Endothelial cell of umbilical vein (primary cell): Measurements from ENCODE around the gene HTRA1. TPM values are rescaled to one million over a fixed set of nuclear protein-coding genes. Genes with fewer than 3 reads are reported as not detected.
A peak's percentile ranks its signal among the peaks of the same experiment; 100 is the strongest.

Source experiments
- BruUV-seq: library from RNA; stranded (reverse); fragments of 400-500 nt; replicated peaks from 2 replicates; lab custom pipeline; 2021; lab: Mats Ljungman, UMichigan
- CTCF ChIA-PET: fragments of 300-600, 350-600 bp; sonication (Branson Sonifier 250); formaldehyde crosslinking; loops from one replicate; lab custom pipeline; 2021; ENCODE audit warnings: antibody characterized with exemption, inconsistent platforms; lab: Charles Lee
- POLR2A ChIA-PET: fragments of 300-600, 350-600 bp; sonication (Branson Sonifier 250); formaldehyde crosslinking; loops from one replicate; lab custom pipeline; 2021; ENCODE audit warnings: antibody characterized with exemption, inconsistent platforms; lab: Charles Lee
- DNase-seq: peaks from one replicate; pipeline ENCODE4 v3.0.0-alpha.2; 2011; ENCODE audit warnings: low read depth, low spot score
- FAIRE-seq: peaks from 2 replicates; lab custom pipeline; 2011; peaks lifted over from hg19 to GRCh38; lab: Jason Lieb, UNC
- H2AFZ ChIP-seq: 2 replicates; pipeline ENCODE4 v1.6.0; 2012; ENCODE audit warnings: low read depth, low read length, control low read depth, inconsistent platforms
- H3K27ac ChIP-seq: 2 replicates; pipeline ENCODE4 v1.5.1; 2011; ENCODE audit warnings: low read depth, mild to moderate bottlenecking, control low read depth, low read length, moderate library complexity; ENCODE audit not compliant: insufficient read depth
- H3K27me3 ChIP-seq, 2 experiments: 2 replicates each; pipeline versions ENCODE4 v1.6.0 to v1.6.1; 2011; ENCODE audit warnings: low read length in 2 of 2, mixed read lengths in 1 of 2; ENCODE audit not compliant: control insufficient read depth in 2 of 2, insufficient read depth in 2 of 2
- H3K36me3 ChIP-seq, 2 experiments: 2 replicates in 1 of 2; 3 replicates in 1 of 2; pipeline ENCODE4 v1.5.1; 2011; ENCODE audit warnings: low read length in 2 of 2, mild to moderate bottlenecking in 1 of 2, moderate library complexity in 1 of 2; ENCODE audit not compliant: control insufficient read depth in 2 of 2, insufficient read depth in 2 of 2; ENCODE audit errors: extremely low read depth in 1 of 2
- H3K4me1 ChIP-seq: 3 replicates; pipeline ENCODE4 v1.5.1; 2011; ENCODE audit warnings: mild to moderate bottlenecking, low read length; ENCODE audit not compliant: control insufficient read depth, insufficient read depth; ENCODE audit errors: extremely low read depth
- H3K4me2 ChIP-seq: 2 replicates; pipeline ENCODE4 v1.6.1; 2011; ENCODE audit warnings: low read length, control low read depth, mixed read lengths; ENCODE audit not compliant: insufficient read depth
- H3K4me3 ChIP-seq, 3 experiments: fragments of 200-600 bp in 1 of 3; sonication (generic), shearing (Covaris generic) in 1 of 3; replicated peaks in 1 of 3; 2 replicates each; pipeline ENCODE4 v1.5.1; 2011 to 2016; ENCODE audit warnings: control low read depth in 3 of 3, low read length in 3 of 3, mild to moderate bottlenecking in 2 of 3, inconsistent platforms in 1 of 3, low read depth in 1 of 3, moderate library complexity in 1 of 3; ENCODE audit not compliant: insufficient read depth in 1 of 3
- H3K79me2 ChIP-seq: 2 replicates; pipeline ENCODE4 v1.6.0; 2012; ENCODE audit warnings: low read length, inconsistent platforms; ENCODE audit not compliant: control insufficient read depth, insufficient read depth
- H3K9ac ChIP-seq: replicated peaks from 2 replicates; pipeline ENCODE3; 2011; ENCODE audit warnings: low read length, control low read depth; ENCODE audit not compliant: insufficient read depth; ENCODE audit errors: extremely low read depth
- H3K9me1 ChIP-seq: replicated peaks from 3 replicates; pipeline ENCODE4 v1.6.0; 2011; ENCODE audit warnings: mild to moderate bottlenecking, low read length; ENCODE audit not compliant: control insufficient read depth, insufficient read depth; ENCODE audit errors: extremely low read depth
- H3K9me3 ChIP-seq: replicated peaks from 2 replicates; pipeline ENCODE4 v1.5.1; 2012; ENCODE audit warnings: low read length, inconsistent platforms; ENCODE audit not compliant: control insufficient read depth, insufficient read depth
- H4K20me1 ChIP-seq: replicated peaks from 2 replicates; pipeline ENCODE3; 2011; ENCODE audit warnings: mild to moderate bottlenecking, low read length; ENCODE audit not compliant: control insufficient read depth, insufficient read depth; ENCODE audit errors: extremely low read depth
- CTCF ChIP-seq, 2 donors: IDR thresholded peaks; 1 replicate in 1 of 2; 2 replicates in 1 of 2; pipeline ENCODE4 v1.5.1; 2011; ENCODE audit warnings: low read length in 2 of 2, mild to moderate bottlenecking in 2 of 2, moderate library complexity in 2 of 2, control low read depth in 1 of 2, inconsistent platforms in 1 of 2, low read depth in 1 of 2; ENCODE audit not compliant: insufficient read depth in 1 of 2; ENCODE audit errors: extremely low read depth in 1 of 2
- EZH2 ChIP-seq: IDR thresholded peaks from 2 replicates; pipeline ENCODE4 v1.6.1; 2012; ENCODE audit warnings: borderline replicate concordance, low read depth, mild to moderate bottlenecking, moderate library complexity, low read length, inconsistent platforms; ENCODE audit not compliant: severe bottlenecking
- FOS ChIP-seq: IDR thresholded peaks from 2 replicates; pipeline ENCODE4 v1.6.1; 2011; ENCODE audit warnings: mild to moderate bottlenecking, low read length, moderate library complexity, borderline replicate concordance; ENCODE audit not compliant: insufficient read depth
- GATA2 ChIP-seq: IDR thresholded peaks from 2 replicates; pipeline ENCODE4 v1.7.0; 2011; ENCODE audit warnings: low read depth, mild to moderate bottlenecking, moderate library complexity, mixed read lengths, low read length; ENCODE audit not compliant: insufficient read length, insufficient read depth
- JUN ChIP-seq: IDR thresholded peaks from 2 replicates; pipeline ENCODE4 v1.6.1; 2011; ENCODE audit warnings: borderline replicate concordance, low read depth; ENCODE audit not compliant: insufficient read length, insufficient read depth
- MAX ChIP-seq: IDR thresholded peaks from 2 replicates; pipeline ENCODE4 v1.6.1; 2011; ENCODE audit not compliant: insufficient read depth, insufficient read length
- MYC ChIP-seq: IDR thresholded peaks from one replicate; pipeline ENCODE4 v1.6.1; 2011; ENCODE audit warnings: mild to moderate bottlenecking, low read depth, low read length
- POLR2A ChIP-seq: IDR thresholded peaks from 2 replicates; pipeline ENCODE4 v1.6.1; 2012; ENCODE audit warnings: low read depth, mild to moderate bottlenecking, control low read depth, low read length
- POLR2AphosphoS5 ChIP-seq: IDR thresholded peaks from 2 replicates; pipeline ENCODE4 v1.6.1; 2012; ENCODE audit warnings: low read depth, mild to moderate bottlenecking, control low read depth, low read length, moderate library complexity; ENCODE audit not compliant: insufficient read depth
- dilution Hi-C: fragments of 300-500 bp; cut with MboI; formaldehyde crosslinking; loops from one replicate; pipeline ENCODE4 v1.15.0; 2019; ENCODE audit warnings: low sequenced_read_pairs; ENCODE audit not compliant: extremely low pct_ligation_motif_present
- intact Hi-C: fragments of 100-400 bp; cut with micrococcal nuclease; formaldehyde crosslinking; loops from one replicate; pipeline ENCODE4 v1.10.0; 2022
- polyA plus RNA-seq, 4 experiments: library from polyadenylated mRNA; depleted of rRNA in 3 of 4; stranded (reverse) in 3 of 4; unstranded in 1 of 4; fragments of >200 nt; gene quantifications; 2 replicates each; pipeline versions ENCODE4 v1.2.1 to v1.2.3, GENCODE V29; 2011 to 2012; ENCODE audit warnings: missing spikeins in 1 of 4
- total RNA-seq: library from RNA; stranded (reverse); gene quantifications from 2 replicates; pipeline ENCODE4 v1.2.3, GENCODE V29; 2021

HTRA1 gene
- total and polyA plus RNA-seq, 2 donors (not counting 3 experiments of a cell fraction or from before 2014, with no cell fraction given): 192 to 270 TPM

GRCh38 chr10:122441961-122442360 lies 19.4 kb upstream of the HTRA1 start:
- peak overlapping the region; percentile 17 for H2AFZ ChIP-seq
- H3K4me2 ChIP-seq: no peak overlapping the region
- dilution Hi-C loops (loop anchor here (25.0 kb wide), 1 partner anchor 155 kb away; no protein-coding TSS in a partner anchor), intact Hi-C loops (loop anchor here (2.0 kb wide), 1 partner anchor 123 kb away; no protein-coding TSS in a partner anchor)
- no peaks in the 10 kb centered on the region for H3K27me3 ChIP-seq
- H3K9me1 ChIP-seq: no peaks in the 10 kb centered on the region
- no peaks in the 10 kb centered on the region for H4K20me1 ChIP-seq
- ChIA-PET POLR2A (no interaction called here), CTCF (interaction anchor here (0.8 to 1.9 kb wide), 7 partner anchors 8 to 174 kb away, joined by 3 to 12 read pairs (median 6); no protein-coding TSS in a partner anchor)
- H3K36me3 ChIP-seq: peaks cover 0 to 2% of the 10 kb centered on the region in 2 experiments
- peak; percentile 83 for FAIRE-seq
- peaks cover 6% of the 10 kb centered on the region for H3K4me1 ChIP-seq
- no peaks in the 10 kb centered on the region for H3K9me3 ChIP-seq
- no TSS peak for BruUV-seq
- no peak overlapping the region for H3K4me3 ChIP-seq
- peak; percentile 58 for DNase-seq
- TF ChIP-seq FOS (peak; percentile 69), JUN (peak; percentile 40), MAX (no peak)
- no peak overlapping the region for H3K9ac ChIP-seq
- H3K79me2 ChIP-seq: no peaks in the 10 kb centered on the region
- H3K27ac ChIP-seq: no peak overlapping the region

GRCh38 chr10:122445469-122445868 lies 15.9 kb upstream of the HTRA1 start:
- TF ChIP-seq MYC (no peak), CTCF (IDR thresholded peaks at IDR 0.05; ENCODE audit: extremely low read depth in 1 of 2, insufficient read depth in 1 of 2, low read depth in 1 of 2, low read length in 2 of 2) (no peak), POLR2A (no peak), POLR2AphosphoS5 (no peak), FOS (no peak), MAX (no peak), EZH2 (no peak), GATA2 (no peak), JUN (no peak)
- H3K27ac ChIP-seq: no peak overlapping the region
- H3K79me2 ChIP-seq: no peaks in the 10 kb centered on the region
- no peaks in the 10 kb centered on the region for H3K27me3 ChIP-seq
- no peaks in the 10 kb centered on the region for H4K20me1 ChIP-seq
- POLR2A ChIA-PET: no interaction called here
- H3K4me1 ChIP-seq: peaks cover 17% of the 10 kb centered on the region
- no peaks in the 10 kb centered on the region for H3K9me3 ChIP-seq
- no peak overlapping the region for H3K4me3 ChIP-seq
- dilution Hi-C loops: loop anchor here (25.0 kb wide), 1 partner anchor 158 kb away; no protein-coding TSS in a partner anchor
- H3K4me2 ChIP-seq: no peak overlapping the region
- no peak overlapping the region for H3K9ac ChIP-seq
- intact Hi-C loops: no loop called here
- FAIRE-seq (no peak), DNase-seq (no peak)
- CTCF ChIA-PET: interaction anchor here (1.0 to 2.6 kb wide), 3 partner anchors 11 to 146 kb away, joined by 3 to 9 read pairs (median 3); no protein-coding TSS in a partner anchor
- H3K9me1 ChIP-seq: no peaks in the 10 kb centered on the region
- H3K36me3 ChIP-seq: no peaks in the 10 kb centered on the region
- no TSS peak for BruUV-seq
- no peak overlapping the region for H2AFZ ChIP-seq
